GM23338 (cell line): Measurements from ENCODE around the gene CX3CL1. TPM values are rescaled to one million over a fixed set of nuclear protein-coding genes. Genes with fewer than 3 reads are reported as not detected.

Experiments used
- ATAC-seq: fragments of 200-7000 bp; cut with Tn5 transposase; 3 replicates; pipeline ENCODE4 v1.9.1; 2020
- DNase-seq: peaks from one replicate; pipeline ENCODE4 v3.0.0-alpha.2; 2015; ENCODE audit warnings: low spot score
- H2AFZ ChIP-seq: fragments of 200-600 bp; sonication (generic); 2 replicates; pipeline ENCODE4 v1.8.0; 2016; ENCODE audit warnings: antibody characterized with exemption, mild to moderate bottlenecking, moderate library complexity
- H3F3A ChIP-seq: fragments of 200-600 bp; sonication (generic); replicated peaks from 2 replicates; pipeline ENCODE4 v1.8.0; 2017; ENCODE audit warnings: antibody characterized with exemption, mixed run types, low read depth
- H3K27ac ChIP-seq: fragments of 200-600 bp; sonication (generic); 2 replicates; pipeline ENCODE4 v1.6.1; 2016; ENCODE audit warnings: low read depth
- H3K27me3 ChIP-seq: fragments of 200-600 bp; sonication (generic); 2 replicates; pipeline ENCODE4 v1.8.0; 2016; ENCODE audit warnings: mild to moderate bottlenecking, mixed run types, moderate library complexity; ENCODE audit not compliant: insufficient read depth
- H3K36me3 ChIP-seq: fragments of 200-600 bp; sonication (generic); 2 replicates; pipeline ENCODE4 v1.8.0; 2016; ENCODE audit warnings: mild to moderate bottlenecking; ENCODE audit not compliant: insufficient read depth
- H3K4me1 ChIP-seq: fragments of 200-600 bp; sonication (generic); 2 replicates; pipeline ENCODE4 v1.8.0; 2016; ENCODE audit warnings: mild to moderate bottlenecking, moderate library complexity; ENCODE audit not compliant: insufficient read depth
- H3K4me2 ChIP-seq: fragments of 200-600 bp; sonication (generic); 2 replicates; pipeline ENCODE4 v1.7.1; 2017; ENCODE audit warnings: mixed run types
- H3K4me3 ChIP-seq: fragments of 200-600 bp; sonication (generic); 2 replicates; pipeline ENCODE4 v1.6.1; 2016; ENCODE audit warnings: mixed run types
- H3K79me2 ChIP-seq: fragments of 200-600 bp; sonication (generic); replicated peaks from 2 replicates; pipeline ENCODE4 v1.8.0; 2017; ENCODE audit warnings: mild to moderate bottlenecking; ENCODE audit not compliant: insufficient read depth
- H3K9me2 ChIP-seq: fragments of 200-600 bp; sonication (generic); 2 replicates; pipeline ENCODE4 v1.8.0; 2017; ENCODE audit not compliant: insufficient read depth
- H4K20me1 ChIP-seq: fragments of 200-600 bp; sonication (generic); replicated peaks from 2 replicates; pipeline ENCODE4 v1.8.0; 2017; ENCODE audit warnings: mild to moderate bottlenecking; ENCODE audit not compliant: insufficient read depth
- H3K27ac Mint-ChIP-seq: 2 replicates; pipeline ENCODE4 v1.8.0; 2020; ENCODE audit warnings: inconsistent platforms, mild to moderate bottlenecking, moderate library complexity, mixed read lengths
- H3K27me3 Mint-ChIP-seq: 3 replicates; pipeline ENCODE4 v1.8.0; 2022; ENCODE audit warnings: low read depth, mild to moderate bottlenecking, moderate library complexity, mixed read lengths, inconsistent platforms; ENCODE audit not compliant: insufficient read depth, poor library complexity
- H3K36me3 Mint-ChIP-seq: 3 replicates; pipeline ENCODE4 v1.8.0; 2021; ENCODE audit warnings: low read depth, mild to moderate bottlenecking, inconsistent platforms, moderate library complexity, mixed read lengths
- H3K4me1 Mint-ChIP-seq: 3 replicates; pipeline ENCODE4 v1.8.0; 2020; ENCODE audit warnings: mild to moderate bottlenecking, inconsistent platforms, mixed read lengths
- H3K4me3 Mint-ChIP-seq: 3 replicates; pipeline ENCODE4 v1.8.0; 2021; ENCODE audit warnings: moderate library complexity, mild to moderate bottlenecking, inconsistent platforms, mixed read lengths
- H3K9me3 Mint-ChIP-seq: 3 replicates; pipeline ENCODE4 v1.8.0; 2020; ENCODE audit warnings: moderate library complexity, mild to moderate bottlenecking, inconsistent platforms, mixed read lengths
- CREB1 ChIP-seq: fragments of 250-450 bp; sonication (Bioruptor Pico); IDR thresholded peaks from 2 replicates; pipeline ENCODE4 v1.5.0; 2020; ENCODE audit warnings: low read depth, mild to moderate bottlenecking, moderate library complexity
- EZH2phosphoT487 ChIP-seq: fragments of 200-600 bp; sonication (generic); IDR thresholded peaks from one replicate; pipeline ENCODE4 v1.8.1; 2018; ENCODE audit warnings: antibody characterized with exemption; ENCODE audit not compliant: unreplicated experiment
- NANOG ChIP-seq: IDR thresholded peaks from 2 replicates; pipeline ENCODE4 v1.6.1; 2016; ENCODE audit warnings: antibody characterized with exemption, borderline replicate concordance
- POLR2AphosphoS5 ChIP-seq: IDR thresholded peaks from 2 replicates; pipeline ENCODE4 v1.6.1; 2016; ENCODE audit warnings: antibody characterized with exemption, low read depth
- STAT1 ChIP-seq: IDR thresholded peaks from one replicate; pipeline ENCODE4 v1.6.1; 2016; ENCODE audit warnings: antibody characterized with exemption; ENCODE audit not compliant: unreplicated experiment
- ZNF114 ChIP-seq: fragments of 250-450 bp; sonication (Bioruptor Pico); IDR thresholded peaks from 2 replicates; pipeline ENCODE4 v1.5.0; 2020; ENCODE audit warnings: mild to moderate bottlenecking, moderate library complexity
- ZNF331 ChIP-seq: fragments of 250-450 bp; sonication (Bioruptor Pico); IDR thresholded peaks from 2 replicates; pipeline ENCODE4 v1.5.0; 2020; ENCODE audit warnings: low read depth, mild to moderate bottlenecking, moderate library complexity
- polyA plus RNA-seq: library from polyadenylated mRNA; unstranded; fragments of >200 nt; fragmentation: Nextera tagmentation; extraction: Ambion mirVana; gene quantifications from 2 replicates; pipeline ENCODE4 v1.2.1, GENCODE V29; 2016
- total RNA-seq: library from RNA; depleted of rRNA; stranded (reverse); fragments of >200 nt; shearing (Covaris generic); gene quantifications from 2 replicates; pipeline ENCODE4 v1.2.3, GENCODE V29; 2014
- TF ChIP-seq, protein P1 (sequence below): IDR thresholded peaks from one replicate; pipeline ENCODE4 v1.6.1; 2018; ENCODE audit warnings: antibody characterized with exemption; ENCODE audit not compliant: unreplicated experiment
- TF ChIP-seq, protein P2 (sequence below): IDR thresholded peaks from 2 replicates; pipeline ENCODE4 v1.6.1; 2016; ENCODE audit warnings: antibody characterized with exemption

The CX3CL1 gene
- total and polyA plus RNA-seq, 2 experiments from 2014 or later = 0.24 to 2.8 TPM

DNA sequence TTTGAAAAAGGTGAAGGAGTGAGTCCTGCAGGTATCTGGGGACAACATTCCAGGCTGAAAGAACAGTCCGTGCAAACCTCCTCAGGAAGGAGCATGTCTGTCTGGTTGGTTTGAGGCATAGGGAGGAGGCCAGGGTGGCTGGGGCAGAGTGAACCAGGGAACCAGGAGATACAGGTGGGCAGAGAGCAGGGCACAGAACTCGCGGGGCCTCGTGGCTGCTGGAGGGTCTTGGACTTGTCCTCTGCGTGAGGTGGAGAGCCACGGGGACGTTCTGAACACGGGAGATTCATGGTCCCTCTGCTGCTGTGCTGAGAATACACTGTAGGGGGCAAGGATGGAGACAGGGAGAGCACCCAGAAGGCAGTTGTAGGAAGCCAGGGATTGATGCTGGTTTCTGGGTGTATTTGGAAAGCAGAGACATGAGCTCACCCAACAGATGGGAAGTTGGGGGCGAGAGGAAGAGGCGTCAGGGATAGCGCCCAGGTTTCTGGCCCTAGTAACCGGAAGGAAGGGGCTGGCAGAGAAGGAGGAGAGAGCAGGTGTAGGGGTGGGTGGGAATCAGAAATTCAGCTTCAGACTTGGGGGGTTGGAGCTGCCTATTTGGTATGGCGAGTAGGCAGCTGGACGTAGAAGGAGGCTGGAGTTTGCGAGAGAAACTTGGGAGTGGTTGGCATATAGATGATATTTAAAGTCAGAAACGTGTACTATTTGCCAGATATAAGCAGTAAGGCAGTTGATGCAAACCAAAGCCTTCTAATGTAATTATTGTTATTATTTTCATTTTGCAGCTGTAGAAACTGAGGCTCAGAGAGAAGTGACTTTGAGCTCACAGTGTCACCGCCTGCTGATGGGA is 31.9 kb downstream of the CX3CL1 start, which contains the start of gene CCL17:
TSS of gene CCL17 (plus strand) at position 803 of the 853 bp plus-strand sequence. CDS start 9,166 bp downstream, outside the sequence.
- Mint-ChIP-seq H3K9me3 (no peaks in the 10 kb centered on the region), H3K27me3 (peaks cover 12% of the 10 kb centered on the region), H3K36me3 (no peaks in the 10 kb centered on the region), H3K27ac (no peak within 1 kb of the TSS), H3K4me3 (no peak within 1 kb of the TSS), H3K4me1 (no peaks in the 10 kb centered on the region; the same call in 2 of the 3 replicates)
- 0 out of 2 replicates have a peak, but pooled peaks cover 4% of the 10 kb centered on the region for H3K9me2 ChIP-seq
- H3K27me3 ChIP-seq = no peaks in the 10 kb centered on the region
- no peak within 1 kb of the TSS for H3K4me2 ChIP-seq
- no peak within 1 kb of the TSS for H2AFZ ChIP-seq
- no peak within 1 kb of the TSS for H3K27ac ChIP-seq
- DNase-seq (no peak), ATAC-seq (no peak)
- H3F3A ChIP-seq = no peaks in the 10 kb centered on the region
- H3K36me3 ChIP-seq = no peaks in the 10 kb centered on the region
- H3K4me1 ChIP-seq = no peaks in the 10 kb centered on the region
- H3K79me2 ChIP-seq = no peaks in the 10 kb centered on the region
- no peak within 1 kb of the TSS for H3K4me3 ChIP-seq
- no peaks in the 10 kb centered on the region for H4K20me1 ChIP-seq
- TF ChIP-seq, protein P1, sequence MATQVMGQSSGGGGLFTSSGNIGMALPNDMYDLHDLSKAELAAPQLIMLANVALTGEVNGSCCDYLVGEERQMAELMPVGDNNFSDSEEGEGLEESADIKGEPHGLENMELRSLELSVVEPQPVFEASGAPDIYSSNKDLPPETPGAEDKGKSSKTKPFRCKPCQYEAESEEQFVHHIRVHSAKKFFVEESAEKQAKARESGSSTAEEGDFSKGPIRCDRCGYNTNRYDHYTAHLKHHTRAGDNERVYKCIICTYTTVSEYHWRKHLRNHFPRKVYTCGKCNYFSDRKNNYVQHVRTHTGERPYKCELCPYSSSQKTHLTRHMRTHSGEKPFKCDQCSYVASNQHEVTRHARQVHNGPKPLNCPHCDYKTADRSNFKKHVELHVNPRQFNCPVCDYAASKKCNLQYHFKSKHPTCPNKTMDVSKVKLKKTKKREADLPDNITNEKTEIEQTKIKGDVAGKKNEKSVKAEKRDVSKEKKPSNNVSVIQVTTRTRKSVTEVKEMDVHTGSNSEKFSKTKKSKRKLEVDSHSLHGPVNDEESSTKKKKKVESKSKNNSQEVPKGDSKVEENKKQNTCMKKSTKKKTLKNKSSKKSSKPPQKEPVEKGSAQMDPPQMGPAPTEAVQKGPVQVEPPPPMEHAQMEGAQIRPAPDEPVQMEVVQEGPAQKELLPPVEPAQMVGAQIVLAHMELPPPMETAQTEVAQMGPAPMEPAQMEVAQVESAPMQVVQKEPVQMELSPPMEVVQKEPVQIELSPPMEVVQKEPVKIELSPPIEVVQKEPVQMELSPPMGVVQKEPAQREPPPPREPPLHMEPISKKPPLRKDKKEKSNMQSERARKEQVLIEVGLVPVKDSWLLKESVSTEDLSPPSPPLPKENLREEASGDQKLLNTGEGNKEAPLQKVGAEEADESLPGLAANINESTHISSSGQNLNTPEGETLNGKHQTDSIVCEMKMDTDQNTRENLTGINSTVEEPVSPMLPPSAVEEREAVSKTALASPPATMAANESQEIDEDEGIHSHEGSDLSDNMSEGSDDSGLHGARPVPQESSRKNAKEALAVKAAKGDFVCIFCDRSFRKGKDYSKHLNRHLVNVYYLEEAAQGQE = no peak
- no peak for TF ChIP-seq ZNF331 (CRISPR knock-in tag)
- TF ChIP-seq ZNF114 = no peak
- no peak for TF ChIP-seq STAT1

DNA sequence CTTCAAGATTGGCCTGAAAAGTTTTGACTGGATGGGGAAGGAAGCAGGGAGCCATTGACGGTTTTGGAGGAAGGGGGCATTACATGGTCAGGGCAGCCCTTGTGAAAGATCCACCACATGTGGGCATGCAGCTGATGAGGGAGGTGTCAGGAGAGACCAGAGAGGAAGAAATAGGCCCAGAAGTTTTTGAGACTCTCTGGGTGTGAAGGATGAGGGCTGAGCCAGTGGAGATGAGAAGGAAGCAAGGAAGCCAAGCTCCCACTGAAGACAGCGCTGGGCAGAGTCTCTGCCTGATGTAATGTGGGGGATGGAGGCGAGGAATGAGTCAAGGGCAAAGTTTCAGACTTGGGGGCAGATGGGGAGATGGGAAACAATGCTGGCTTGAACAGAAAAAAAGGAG is 32.8 kb downstream of the CX3CL1 start:
- ATAC-seq (no peak), DNase-seq (no peak)
- Mint-ChIP-seq H3K27me3 (peaks cover 14% of the 10 kb centered on the region), H3K27ac (no peak overlapping the region), H3K4me3 (no peak overlapping the region), H3K36me3 (no peaks in the 10 kb centered on the region), H3K4me1 (no peaks in the 10 kb centered on the region; the same call in 2 of the 3 replicates), H3K9me3 (no peaks in the 10 kb centered on the region)
- Histone ChIP-seq H3K27ac (no peak overlapping the region), H3K79me2 (no peaks in the 10 kb centered on the region), H2AFZ (no peak overlapping the region), H3K27me3 (no peaks in the 10 kb centered on the region), H4K20me1 (no peaks in the 10 kb centered on the region), H3K36me3 (no peaks in the 10 kb centered on the region), H3K4me1 (no peaks in the 10 kb centered on the region), H3F3A (no peaks in the 10 kb centered on the region), H3K4me3 (no peak overlapping the region), H3K9me2 (0 out of 2 replicates have a peak, but pooled peaks cover 4% of the 10 kb centered on the region), H3K4me2 (no peak overlapping the region)
- TF ChIP-seq NANOG (no peak), EZH2phosphoT487 (no peak), CREB1 (CRISPR knock-in tag) (no peak), POLR2AphosphoS5 (no peak)
- TF ChIP-seq, protein P1 = no peak
- TF ChIP-seq, protein P2, sequence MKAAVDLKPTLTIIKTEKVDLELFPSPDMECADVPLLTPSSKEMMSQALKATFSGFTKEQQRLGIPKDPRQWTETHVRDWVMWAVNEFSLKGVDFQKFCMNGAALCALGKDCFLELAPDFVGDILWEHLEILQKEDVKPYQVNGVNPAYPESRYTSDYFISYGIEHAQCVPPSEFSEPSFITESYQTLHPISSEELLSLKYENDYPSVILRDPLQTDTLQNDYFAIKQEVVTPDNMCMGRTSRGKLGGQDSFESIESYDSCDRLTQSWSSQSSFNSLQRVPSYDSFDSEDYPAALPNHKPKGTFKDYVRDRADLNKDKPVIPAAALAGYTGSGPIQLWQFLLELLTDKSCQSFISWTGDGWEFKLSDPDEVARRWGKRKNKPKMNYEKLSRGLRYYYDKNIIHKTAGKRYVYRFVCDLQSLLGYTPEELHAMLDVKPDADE = no peak
